Activated CD4-positive, alpha-beta memory T cell treated with anti-CD3 and anti-CD28 coated beads for 36 hours (primary cell): ENCODE data around the gene USP35. TPM values are rescaled to one million over a fixed set of nuclear protein-coding genes. Genes with fewer than 3 reads are reported as not detected.
A peak's percentile ranks its signal among the peaks of the same experiment; 100 is the strongest.
"Not testable (repeated sequence)": the region's sequence is repeated elsewhere in the genome, so short reads cannot be mapped to it uniquely, and the experiment has no call there.

Experiments
- CTCF ChIA-PET: fragments of 350-600 bp; sonication (Branson Sonifier 250); formaldehyde crosslinking; loops from one replicate; lab custom pipeline; 2021; ENCODE audit warnings: antibody characterized with exemption, inconsistent platforms; lab: Charles Lee
- POLR2A ChIA-PET: fragments of 350-600 bp; sonication (Branson Sonifier 250); formaldehyde crosslinking; loops from one replicate; lab custom pipeline; 2021; ENCODE audit warnings: antibody characterized with exemption; lab: Charles Lee
- DNase-seq: peaks from one replicate; pipeline ENCODE4 v3.0.0-alpha.2; 2020
- H3K27ac Mint-ChIP-seq: one replicate; pipeline ENCODE4 v1.8.0; 2021; ENCODE audit warnings: mixed read lengths
- H3K27me3 Mint-ChIP-seq: one replicate; pipeline ENCODE4 v1.8.0; 2021; ENCODE audit warnings: mixed read lengths
- H3K36me3 Mint-ChIP-seq: one replicate; pipeline ENCODE4 v1.8.0; 2021; ENCODE audit warnings: mixed read lengths
- H3K4me1 Mint-ChIP-seq: one replicate; pipeline ENCODE4 v1.8.0; 2021; ENCODE audit warnings: low read depth, mixed read lengths
- H3K4me3 Mint-ChIP-seq: one replicate; pipeline ENCODE4 v1.8.0; 2021; ENCODE audit warnings: mild to moderate bottlenecking, mixed read lengths
- H3K9me3 Mint-ChIP-seq: one replicate; pipeline ENCODE4 v1.8.0; 2021; ENCODE audit warnings: mixed read lengths
- intact Hi-C: fragments of 100-400 bp; cut with micrococcal nuclease; formaldehyde crosslinking; loops from one replicate; pipeline ENCODE4 v1.15.1; 2023
- total RNA-seq, 2 experiments: library from RNA; stranded (reverse); gene quantifications; one replicate each; pipeline ENCODE4 v1.2.3, GENCODE V29; 2021

USP35 gene
- total RNA-seq, 2 experiments from 2014 or later, result 9.3 to 9.6 TPM

- H3K27ac Mint-ChIP-seq, H3K4me3 Mint-ChIP-seq, POLR2A ChIA-PET, DNase-seq, H3K27me3 Mint-ChIP-seq, H3K9me3 Mint-ChIP-seq, CTCF ChIA-PET, H3K4me1 Mint-ChIP-seq, intact Hi-C loops: not testable (repeated sequence)
- H3K36me3 Mint-ChIP-seq, result peaks cover 27% of the 10 kb centered on the region
Measured at GRCh38 chr11:78175862-78176261, 12.9 kb upstream of the USP35 start.

- Mint-ChIP-seq H3K36me3 (peaks cover 32% of the 10 kb centered on the region), H3K4me1 (peaks cover 3% of the 10 kb centered on the region), H3K27me3 (no peaks in the 10 kb centered on the region), H3K27ac (no peak overlapping the region), H3K4me3 (no peak overlapping the region), H3K9me3 (peaks cover 13% of the 10 kb centered on the region)
- intact Hi-C loops, result no loop called here
- ChIA-PET POLR2A (no interaction called here), CTCF (no interaction called here)
- no peak for DNase-seq
Measured at GRCh38 chr11:78176605-78177141, 12.0 kb upstream of the USP35 start.

DNA sequence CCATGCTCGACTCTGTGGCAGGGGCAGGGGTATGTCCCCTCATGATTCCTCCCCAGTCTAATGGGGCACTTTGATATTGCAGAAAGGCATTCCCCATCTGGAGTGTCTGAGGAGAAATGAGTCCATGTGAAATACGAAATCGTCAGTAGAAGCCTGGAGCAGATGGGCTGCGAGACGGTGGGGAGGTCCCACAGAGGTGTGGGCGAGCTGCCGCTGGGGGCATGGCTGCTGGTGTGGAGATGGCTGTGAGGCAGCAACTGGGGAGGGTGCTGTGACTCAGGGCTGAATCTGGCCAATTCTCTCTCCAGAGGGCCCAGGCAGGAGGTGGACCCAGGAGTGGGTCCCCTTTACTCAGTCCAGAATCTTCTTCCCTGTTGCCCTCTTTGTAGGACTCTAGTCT is 11.5 kb upstream of the USP35 start:
- ChIA-PET POLR2A (no interaction called here), CTCF (no interaction called here)
- peaks cover 3% of the 10 kb centered on the region for H3K4me1 Mint-ChIP-seq
- no peak overlapping the region for H3K4me3 Mint-ChIP-seq
- intact Hi-C loops, result no loop called here
- H3K27me3 Mint-ChIP-seq, result no peaks in the 10 kb centered on the region
- peaks cover 13% of the 10 kb centered on the region for H3K9me3 Mint-ChIP-seq
- H3K36me3 Mint-ChIP-seq, result peaks cover 32% of the 10 kb centered on the region
- no peak overlapping the region for H3K27ac Mint-ChIP-seq
- DNase-seq, result no peak

GRCh38 chr11:78179459-78180071 is 9.2 kb upstream of the USP35 start:
- Mint-ChIP-seq H3K9me3 (peaks cover 13% of the 10 kb centered on the region), H3K4me1 (peaks cover 3% of the 10 kb centered on the region), H3K27ac (no peak overlapping the region), H3K36me3 (peaks cover 28% of the 10 kb centered on the region), H3K27me3 (no peaks in the 10 kb centered on the region), H3K4me3 (no peak overlapping the region)
- ChIA-PET CTCF (no interaction called here), POLR2A (no interaction called here)
- intact Hi-C loops, result no loop called here
- DNase-seq, result no peak

GRCh38 chr11:78180751-78181150 is 8.0 kb upstream of the USP35 start:
- Mint-ChIP-seq H3K4me1 (peaks cover 5% of the 10 kb centered on the region), H3K9me3 (peaks cover 13% of the 10 kb centered on the region), H3K27ac (no peak overlapping the region), H3K36me3 (peaks cover 28% of the 10 kb centered on the region), H3K27me3 (no peaks in the 10 kb centered on the region), H3K4me3 (no peak overlapping the region)
- CTCF ChIA-PET, result no interaction called here
- DNase-seq, result no peak
- POLR2A ChIA-PET, result no interaction called here
- intact Hi-C loops, result no loop called here

DNA sequence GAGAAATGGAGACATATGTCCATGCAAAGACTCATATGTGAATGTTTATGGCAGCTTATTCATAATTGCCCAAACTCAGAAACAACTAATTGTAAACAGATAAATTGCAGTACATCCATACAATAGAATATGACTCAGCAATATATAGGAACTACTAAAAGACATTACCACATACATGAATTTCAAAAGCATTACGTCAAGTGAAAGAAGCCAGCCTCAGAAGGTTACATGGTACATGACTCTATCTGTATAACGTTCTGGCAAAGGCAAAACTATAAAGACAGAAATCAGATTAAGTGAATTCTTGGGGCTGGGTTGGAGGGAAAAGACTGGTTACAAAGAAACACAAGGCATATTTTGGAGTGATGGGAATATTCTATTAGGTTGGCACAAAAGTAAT is 7.5 kb upstream of the USP35 start:
- intact Hi-C loops, result no loop called here
- POLR2A ChIA-PET, result no interaction called here
- peaks cover 26% of the 10 kb centered on the region for H3K36me3 Mint-ChIP-seq
- CTCF ChIA-PET, result no interaction called here
- H3K4me1 Mint-ChIP-seq, result peaks cover 9% of the 10 kb centered on the region
- DNase-seq, result no peak
- H3K4me3 Mint-ChIP-seq, result no peak overlapping the region
- no peak overlapping the region for H3K27ac Mint-ChIP-seq
- H3K9me3 Mint-ChIP-seq, result peaks cover 11% of the 10 kb centered on the region
- no peaks in the 10 kb centered on the region for H3K27me3 Mint-ChIP-seq

DNA sequence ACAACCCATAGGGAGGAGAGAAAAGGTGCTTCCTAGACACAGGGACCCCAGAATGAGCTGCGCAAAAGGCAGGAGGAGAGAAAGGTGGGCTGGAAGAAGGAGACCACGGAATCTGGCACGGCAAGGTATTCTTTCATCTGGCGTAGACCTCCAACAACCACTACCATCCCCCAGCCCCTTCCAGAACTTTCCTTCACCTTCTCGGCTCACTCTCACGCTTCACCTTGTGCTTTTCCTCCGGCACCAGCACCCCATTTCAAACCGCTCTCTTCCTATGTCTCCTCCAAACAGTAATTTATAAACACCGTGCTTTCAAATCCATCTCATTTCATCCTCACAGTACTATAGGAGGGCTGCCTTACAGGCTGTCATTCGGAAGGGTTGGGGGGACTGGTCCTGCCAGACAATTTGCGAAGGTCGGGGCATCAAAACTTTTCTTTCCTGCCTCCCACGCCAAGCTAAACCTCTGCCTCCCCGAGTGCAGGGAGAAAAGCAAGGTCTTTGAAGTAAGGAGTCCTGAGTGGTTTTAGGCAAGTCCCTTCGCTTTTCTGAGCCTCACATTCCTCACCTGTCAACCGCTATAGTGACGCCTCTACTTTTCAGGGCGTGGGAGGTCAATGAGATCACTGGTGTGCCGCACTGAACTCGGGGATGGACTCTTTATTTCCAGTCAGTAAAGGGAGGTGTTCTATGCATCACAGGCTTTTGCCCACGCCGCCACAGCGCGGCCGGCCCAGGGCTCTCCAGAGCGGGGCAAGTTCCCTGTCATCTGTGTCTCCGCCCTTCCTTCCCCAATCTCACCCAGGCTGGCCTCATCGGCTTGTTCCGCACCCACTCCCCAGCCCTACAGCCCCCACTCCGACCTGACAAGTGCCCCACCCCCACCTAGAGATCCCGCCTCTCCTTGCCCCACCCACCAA is 1.1 kb upstream of the USP35 start:
- Mint-ChIP-seq H3K27me3 (no peaks in the 10 kb centered on the region), H3K27ac (peak overlapping the region; percentile 98), H3K4me1 (peaks cover 50% of the 10 kb centered on the region), H3K36me3 (peaks cover 5% of the 10 kb centered on the region), H3K9me3 (no peaks in the 10 kb centered on the region), H3K4me3 (peak overlapping the region; percentile 98)
- peak; percentile 93 for DNase-seq
- CTCF ChIA-PET, result interaction anchor here (0.8 to 2.2 kb wide), 5 partner anchors 15 to 377 kb away, joined by 3 to 8 read pairs (median 4); partner anchors contain the start of gene ALG8
- POLR2A ChIA-PET, result interaction anchor here (0.7 to 2.6 kb wide), 9 partner anchors 14 to 387 kb away, joined by 3 to 13 read pairs (median 5); partner anchors contain the start of genes ALG8, GAB2, INTS4 and NARS2
- intact Hi-C loops, result loop anchor here (1.0 to 5.0 kb wide), 10 partner anchors 15 to 456 kb away; partner anchors contain the start of genes AAMDC, ALG8, GAB2 and INTS4

DNA sequence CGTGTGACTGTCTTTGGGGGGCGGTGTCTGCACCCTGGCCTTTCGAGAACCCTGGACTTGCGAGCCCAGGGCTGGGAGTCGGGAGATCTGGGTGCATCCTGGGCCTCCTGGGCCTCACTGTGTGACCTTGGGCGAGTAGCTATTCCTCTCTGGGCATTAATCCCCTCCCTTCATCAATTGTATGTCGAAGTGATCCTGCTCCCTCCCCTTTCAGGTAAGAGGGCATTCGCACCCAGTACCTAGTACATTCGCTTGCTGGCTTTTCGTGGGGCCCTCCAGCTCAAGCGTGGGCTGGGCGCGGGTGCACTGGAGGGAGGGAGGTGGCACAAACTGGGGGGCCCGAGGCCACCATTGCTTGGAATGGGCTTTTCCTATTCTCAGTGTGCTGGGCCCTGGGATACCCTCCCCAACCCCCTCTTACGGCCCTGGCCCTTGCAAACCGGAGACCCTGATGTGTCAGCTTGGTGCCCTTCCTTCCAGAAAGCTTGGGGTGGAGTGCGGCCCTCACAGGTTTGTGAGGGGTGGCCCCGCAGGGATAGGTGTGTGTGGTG is 530 bp downstream of the USP35 start:
- ChIA-PET POLR2A (interaction anchor here (1.0 to 2.6 kb wide), 5 partner anchors 13 to 385 kb away, joined by 3 to 13 read pairs (median 4); partner anchors contain the start of genes GAB2 and NARS2), CTCF (interaction anchor here (1.2 to 2.2 kb wide), 4 partner anchors 50 to 375 kb away, joined by 3 to 8 read pairs (median 4); partner anchors contain the start of gene ALG8)
- peak; percentile 17 for DNase-seq
- Mint-ChIP-seq H3K27me3 (no peaks in the 10 kb centered on the region), H3K4me1 (peaks cover 60% of the 10 kb centered on the region), H3K36me3 (no peaks in the 10 kb centered on the region), H3K9me3 (no peaks in the 10 kb centered on the region), H3K27ac (peak overlapping the region; percentile 62), H3K4me3 (peak overlapping the region; percentile 98)
- intact Hi-C loops, result loop anchor here (2.0 to 5.0 kb wide), 3 partner anchors 110 to 367 kb away; partner anchors contain the start of genes AAMDC, NDUFC2 and RSF1

- Mint-ChIP-seq H3K9me3 (no peaks in the 10 kb centered on the region), H3K27ac (peak overlapping the region; percentile 25), H3K4me3 (peak overlapping the region; percentile 98), H3K27me3 (no peaks in the 10 kb centered on the region), H3K4me1 (peaks cover 66% of the 10 kb centered on the region), H3K36me3 (no peaks in the 10 kb centered on the region)
- ChIA-PET CTCF (no interaction called here), POLR2A (no interaction called here)
- intact Hi-C loops, result loop anchor here (2.0 to 5.0 kb wide), 3 partner anchors 111 to 368 kb away; partner anchors contain the start of genes AAMDC, NDUFC2 and RSF1
- DNase-seq, result no peak
Measured at GRCh38 chr11:78189851-78190250, 1.1 kb downstream of the USP35 start.

GRCh38 chr11:78190374-78190773 is 1.7 kb downstream of the USP35 start:
- intact Hi-C loops, result no loop called here
- H3K9me3 Mint-ChIP-seq, result no peaks in the 10 kb centered on the region
- no peaks in the 10 kb centered on the region for H3K27me3 Mint-ChIP-seq
- ChIA-PET POLR2A (no interaction called here), CTCF (no interaction called here)
- H3K27ac Mint-ChIP-seq, result no peak overlapping the region
- H3K36me3 Mint-ChIP-seq, result no peaks in the 10 kb centered on the region
- DNase-seq, result no peak
- H3K4me3 Mint-ChIP-seq, result peak overlapping the region; percentile 98
- H3K4me1 Mint-ChIP-seq, result peaks cover 66% of the 10 kb centered on the region

DNA sequence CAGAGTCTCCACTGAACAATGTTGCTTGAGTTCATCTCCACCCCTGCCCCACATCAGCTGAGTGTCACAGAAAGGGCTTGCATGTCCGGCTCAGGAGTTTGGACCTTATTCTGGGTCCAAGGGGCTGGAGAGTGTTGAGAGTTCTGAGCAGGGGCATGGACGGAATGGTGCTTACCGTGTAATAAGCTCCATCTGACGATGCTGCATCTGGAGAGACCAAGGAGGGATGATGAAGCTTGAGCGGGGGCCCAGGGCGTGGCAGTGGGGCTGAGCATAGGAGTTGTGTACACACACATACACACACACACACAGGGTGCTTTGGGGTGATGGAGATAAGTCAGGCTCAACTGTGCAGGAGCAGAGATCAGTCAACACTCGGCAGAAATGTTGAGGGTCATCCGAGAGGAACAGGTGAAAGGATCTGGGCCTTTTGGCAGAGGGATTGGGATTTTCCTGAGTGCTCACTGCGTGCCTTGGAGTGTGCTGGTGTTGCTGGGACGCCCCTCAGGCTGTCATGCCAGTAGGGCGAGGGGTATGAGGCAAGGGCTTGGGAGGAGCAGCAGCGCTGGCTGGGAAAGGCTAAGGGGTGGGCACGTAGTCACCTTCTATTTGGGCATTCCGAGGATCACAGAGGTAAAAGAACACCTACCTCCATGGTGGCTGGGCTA is 2.3 kb downstream of the USP35 start:
- no peak for DNase-seq
- Mint-ChIP-seq H3K4me3 (no peak overlapping the region), H3K9me3 (no peaks in the 10 kb centered on the region), H3K36me3 (peaks cover 1% of the 10 kb centered on the region), H3K27me3 (no peaks in the 10 kb centered on the region), H3K4me1 (peaks cover 62% of the 10 kb centered on the region), H3K27ac (no peak overlapping the region)
- intact Hi-C loops, result no loop called here
- ChIA-PET CTCF (no interaction called here), POLR2A (no interaction called here)
